Testis (tissue), 2 donors: ENCODE measurements around the gene COPG1.

Experiments
- CTCF ChIP-seq, 3 experiments: fragments of 450-650 bp in 2 of 3; fragments of 200-600 bp in 1 of 3; sonication (generic) in 1 of 3; IDR thresholded peaks; one replicate each; pipeline ENCODE4 v1.5.1; 2016 to 2019; ENCODE audit warnings: antibody characterized with exemption in 3 of 3, mild to moderate bottlenecking in 2 of 3, moderate library complexity in 1 of 3
- POLR2A ChIP-seq: fragments of 450-650 bp; IDR thresholded peaks from one replicate; pipeline ENCODE4 v1.6.1; 2017; ENCODE audit warnings: antibody characterized with exemption, mild to moderate bottlenecking, moderate library complexity

GRCh38 chr3:129205109-129205832, 44.1 kb upstream of the COPG1 start:
- TF ChIP-seq POLR2A = no peak
- TF ChIP-seq CTCF (IDR thresholded peaks at IDR 0.05) = no peak
